Endometrial microvascular endothelial cells (primary cell): Measurements from ENCODE around the gene ARL8B. TPM values are rescaled to one million over a fixed set of nuclear protein-coding genes. Genes with fewer than 3 reads are reported as not detected.

Experiments used
- in situ Hi-C: cut with HindIII; loops from 2 replicates; pipeline ENCODE4 v1.10.0; 2017; ENCODE audit warnings: low sequenced_read_pairs, low pct_unique_long_range_greater_than_20kb; ENCODE audit errors: inconsistent ontology term
- total RNA-seq: library from RNA; depleted of rRNA; stranded (reverse); fragments of >200 nt; gene quantifications from one replicate; pipeline ENCODE4 v1.2.3, GENCODE V29; 2015; ENCODE audit errors: inconsistent ontology term

Gene ARL8B
- total RNA-seq, 1 donor from 2014 or later: 48.4 TPM

DNA sequence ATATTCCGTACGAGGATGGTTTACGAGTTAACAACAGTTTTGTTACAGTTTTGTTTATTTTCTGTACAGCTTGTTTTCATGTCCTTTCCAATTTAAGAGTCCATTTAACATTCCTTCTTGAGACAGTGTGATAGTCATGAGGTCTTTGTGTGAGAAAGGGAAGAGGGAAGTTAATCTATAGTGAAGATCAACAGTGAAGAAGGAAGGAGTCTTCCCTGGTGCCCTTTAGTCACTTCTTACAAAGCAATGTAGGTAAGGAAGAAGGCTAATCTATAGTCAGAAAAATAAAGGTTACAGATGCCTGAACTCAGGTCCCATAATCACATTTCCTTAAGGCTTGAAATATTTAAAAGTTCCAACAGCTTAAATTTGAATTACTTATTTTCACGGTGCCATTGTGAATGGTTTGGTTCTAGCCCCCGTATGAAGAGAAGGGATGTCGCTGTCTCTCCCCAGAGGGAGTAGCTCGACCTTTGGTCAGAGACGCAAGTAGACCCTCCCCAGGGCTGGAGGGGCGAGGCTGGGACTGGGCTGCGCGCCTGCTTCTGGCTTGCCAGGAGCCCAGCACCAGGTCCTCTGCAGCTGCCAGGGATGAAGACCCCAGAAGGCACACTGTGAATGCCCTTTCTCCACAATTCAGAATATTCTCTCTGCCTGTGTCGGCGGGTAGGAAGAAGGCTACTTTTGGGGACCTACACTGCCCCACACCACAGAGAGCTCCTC, 100.4 kb downstream of the ARL8B start:
- in situ Hi-C loops: no loop called here

DNA sequence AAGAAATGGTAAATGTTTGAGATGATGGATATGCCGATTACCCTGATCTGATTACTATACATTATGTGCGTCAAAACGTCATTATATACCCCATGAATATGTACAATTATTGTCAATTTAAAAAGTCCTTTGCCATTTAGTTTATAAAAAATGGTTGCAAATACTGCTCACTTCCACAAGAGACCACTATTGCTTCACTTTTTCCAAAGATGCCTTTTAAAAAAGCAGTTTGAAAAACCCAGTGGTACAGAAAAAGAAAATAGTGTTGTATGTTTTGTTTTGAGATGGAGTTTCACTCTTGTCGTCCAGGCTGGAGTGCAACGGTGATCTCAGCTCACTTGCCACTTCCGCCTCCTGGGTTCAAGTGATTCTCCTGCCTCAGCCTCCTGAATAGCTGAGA, 104.7 kb downstream of the ARL8B start:
- in situ Hi-C loops: no loop called here

- in situ Hi-C loops: no loop called here
Measured at GRCh38 chr3:5227812-5228211, 105.7 kb downstream of the ARL8B start.

DNA sequence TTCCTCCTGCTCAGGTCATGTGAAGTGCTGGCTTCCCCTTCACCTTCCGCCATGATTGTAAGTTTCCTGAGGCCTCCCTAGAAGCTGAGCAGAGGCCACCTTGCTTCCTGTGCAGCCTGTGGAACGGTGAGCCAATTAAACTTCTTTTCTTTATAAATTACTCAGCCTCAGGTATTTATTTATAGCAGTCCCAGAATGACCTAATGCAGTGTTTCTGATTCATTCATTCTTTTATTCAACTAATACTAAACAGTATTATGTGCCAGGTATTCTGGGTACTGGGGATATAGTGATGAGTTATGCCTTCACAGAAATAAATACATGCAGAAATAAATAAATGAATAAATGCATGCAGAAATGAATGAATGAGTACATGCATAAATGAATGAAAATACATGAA, 107.3 kb downstream of the ARL8B start:
- in situ Hi-C loops: no loop called here

Other genes starting within 250 kb of the ARL8B start
- 20.8 TPM for gene BHLHE40, start 142.9 kb upstream of the ARL8B start, total RNA-seq
- 36.9 TPM for gene EDEM1, start 65.4 kb downstream of the ARL8B start, total RNA-seq